ENCODE measurements around the gene TCF12.

TCF12 gene

DNA sequence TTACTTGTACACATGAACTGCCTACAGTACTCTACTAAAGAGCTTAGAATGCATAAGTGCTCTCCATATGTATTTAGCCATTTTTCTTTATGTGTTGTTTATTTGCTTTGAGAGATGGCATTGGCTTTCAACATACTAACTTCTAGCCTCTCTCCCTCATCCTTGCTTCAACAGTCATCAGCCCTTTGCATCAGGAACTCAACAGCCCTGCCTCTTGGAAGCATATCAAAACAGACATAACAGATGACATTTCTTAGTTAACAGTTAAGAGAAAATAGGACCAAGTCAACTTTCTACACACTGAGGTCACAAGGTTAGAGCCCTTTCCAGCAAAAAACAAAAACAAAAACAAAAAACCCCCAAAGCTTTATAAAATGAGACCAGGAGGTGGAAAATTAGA is 145.6 kb downstream of the TCF12 start:
- H3K4me3 ChIP-seq (ENCODE audit: low read depth, low read length) = no peak overlapping the region
- DNase-seq (ENCODE audit: low read depth) = no peak
- no peak for TF ChIP-seq CTCF (IDR thresholded peaks at IDR 0.05; ENCODE audit: control insufficient read depth, extremely low read depth, insufficient read depth)

DNA sequence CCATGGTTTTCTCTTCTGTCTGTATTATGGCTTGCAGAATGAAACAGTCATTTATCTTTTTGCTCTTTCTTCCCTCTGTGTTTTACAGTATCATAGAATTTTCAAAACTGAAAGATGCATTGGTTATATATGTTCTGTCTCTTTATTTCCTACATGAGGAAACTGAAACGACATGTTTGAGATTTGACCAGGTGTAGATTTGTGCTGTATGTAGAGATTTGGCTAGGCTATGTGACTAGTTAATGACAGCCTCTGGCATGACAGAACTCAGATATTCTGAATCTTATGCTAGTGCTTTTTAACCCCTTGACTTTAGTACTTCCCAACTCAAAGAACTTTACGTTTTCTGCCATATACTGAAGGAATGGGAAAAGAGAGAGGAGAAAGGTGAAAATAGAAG is 151.0 kb downstream of the TCF12 start:
- DNase-seq (ENCODE audit: low read depth) = no peak
- TF ChIP-seq CTCF (IDR thresholded peaks at IDR 0.05; ENCODE audit: control insufficient read depth, extremely low read depth, insufficient read depth) = no peak
- no peak overlapping the region for H3K4me3 ChIP-seq (ENCODE audit: low read depth, low read length)

DNA sequence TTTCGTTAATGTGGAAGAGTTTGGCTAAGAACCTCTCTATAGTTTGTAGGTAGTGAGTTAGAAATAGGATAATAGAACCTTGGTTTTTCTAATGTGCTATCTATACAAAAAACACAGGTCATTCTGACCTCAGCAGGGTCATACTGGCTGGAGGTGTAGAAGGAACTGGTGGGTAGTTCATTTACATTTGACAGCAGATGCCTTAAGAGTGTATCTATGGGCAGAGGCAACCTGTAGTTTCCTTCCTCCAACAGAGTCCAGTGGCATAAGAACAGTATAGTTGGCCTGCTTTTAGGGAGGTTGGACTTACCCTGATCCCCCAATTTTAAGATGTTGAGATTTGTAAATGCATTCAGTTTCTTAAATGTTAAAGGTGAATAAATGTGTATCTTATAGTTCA is 152.2 kb downstream of the TCF12 start:
- TF ChIP-seq CTCF (IDR thresholded peaks at IDR 0.05; ENCODE audit: control insufficient read depth, extremely low read depth, insufficient read depth) = no peak
- no peak overlapping the region for H3K4me3 ChIP-seq (ENCODE audit: low read depth, low read length)
- DNase-seq (ENCODE audit: low read depth) = no peak

GRCh38 chr15:57079446-57079845 is 161.0 kb downstream of the TCF12 start:
- no peak for TF ChIP-seq CTCF (IDR thresholded peaks at IDR 0.05; ENCODE audit: control insufficient read depth, extremely low read depth, insufficient read depth)
- H3K4me3 ChIP-seq (ENCODE audit: low read depth, low read length) = no peak overlapping the region
- no peak for DNase-seq (ENCODE audit: low read depth)

DNA sequence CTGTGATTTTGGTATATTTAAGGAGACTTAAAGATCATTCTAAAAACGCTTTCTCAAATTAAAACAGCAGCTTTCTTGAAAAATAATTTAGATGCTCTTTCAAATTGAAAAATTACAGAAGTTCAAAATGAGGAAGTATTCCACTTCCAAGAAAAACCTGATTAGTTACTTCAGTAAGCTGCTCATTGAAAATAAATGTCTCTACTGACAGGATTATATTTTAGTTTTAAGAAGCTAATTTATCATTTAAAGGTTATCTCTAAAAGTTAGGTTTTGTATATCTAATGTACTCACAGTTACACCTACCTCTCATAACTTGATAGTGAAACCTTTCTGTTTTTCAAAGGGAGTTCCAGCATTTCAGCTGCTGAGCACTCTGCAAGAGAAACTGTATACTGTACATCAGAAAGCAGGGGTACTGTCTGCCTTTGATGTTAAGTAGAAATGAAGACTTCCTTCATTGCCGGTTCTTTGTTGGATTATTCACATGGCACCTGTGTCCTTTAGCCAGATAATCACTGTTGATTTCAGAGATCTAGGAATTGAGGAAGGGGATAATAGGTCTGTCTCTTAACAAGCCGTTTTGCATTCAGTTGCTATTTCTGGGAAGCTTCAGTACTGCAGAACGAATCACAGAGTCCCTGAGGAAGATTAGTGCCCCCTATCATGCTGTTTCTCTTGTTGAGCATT is 161.6 kb downstream of the TCF12 start:
- TF ChIP-seq CTCF (IDR thresholded peaks at IDR 0.05; ENCODE audit: control insufficient read depth, extremely low read depth, insufficient read depth) = no peak
- H3K4me3 ChIP-seq (ENCODE audit: low read depth, low read length) = no peak overlapping the region
- DNase-seq (ENCODE audit: low read depth) = no peak

DNA sequence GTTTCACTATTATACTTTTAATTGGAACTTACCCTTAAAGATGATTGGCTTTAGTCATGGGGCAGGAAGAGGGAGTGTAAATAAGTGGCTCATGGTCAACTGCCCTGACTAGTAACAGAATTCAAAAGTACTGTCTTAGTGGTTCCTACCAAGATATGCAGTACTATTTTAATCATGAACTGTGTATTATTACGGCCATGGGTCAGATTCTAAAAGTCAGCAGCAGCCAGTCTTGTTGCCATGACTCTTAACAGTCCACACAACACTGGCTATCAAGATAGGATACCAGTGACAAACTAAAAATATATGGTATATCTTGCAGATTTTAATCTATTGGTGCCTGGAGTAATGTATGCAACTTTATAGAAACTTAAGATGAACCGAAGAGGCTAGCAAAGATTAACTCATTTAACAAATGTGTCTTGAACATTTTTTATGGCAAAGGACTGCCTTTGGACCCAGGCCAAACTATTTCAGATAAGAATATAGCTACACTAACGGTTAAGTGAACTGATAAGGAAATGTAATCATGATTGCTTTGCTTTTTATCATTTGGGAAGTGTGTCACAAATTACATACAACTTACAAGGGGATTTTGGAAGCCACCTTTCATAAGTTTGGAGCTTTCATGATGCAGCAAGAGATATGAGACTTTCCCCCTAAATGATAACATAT is 163.7 kb downstream of the TCF12 start:
- no peak for TF ChIP-seq CTCF (IDR thresholded peaks at IDR 0.05; ENCODE audit: control insufficient read depth, extremely low read depth, insufficient read depth)
- peak; percentile 85 for DNase-seq (ENCODE audit: low read depth)
- no peak overlapping the region for H3K4me3 ChIP-seq (ENCODE audit: low read depth, low read length)

DNA sequence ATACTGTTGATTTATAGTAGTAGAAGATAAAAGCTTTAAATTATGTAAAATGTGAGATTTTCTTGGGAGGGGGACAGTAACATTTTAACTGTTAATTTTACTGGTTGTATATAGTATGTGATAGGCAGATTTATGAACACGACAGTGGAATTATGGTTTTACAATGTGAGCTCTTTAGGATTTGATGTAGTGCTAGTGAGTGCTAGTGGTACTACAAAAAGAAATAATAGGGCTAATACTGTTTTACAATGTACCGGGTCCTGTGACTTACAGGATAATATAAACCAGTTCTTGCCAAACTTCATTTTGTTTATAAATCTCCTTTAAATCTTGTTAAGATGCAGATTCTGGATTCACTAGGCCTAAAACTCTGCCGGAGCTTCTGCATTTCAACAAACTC is 165.7 kb downstream of the TCF12 start:
- H3K4me3 ChIP-seq (ENCODE audit: low read depth, low read length) = no peak overlapping the region
- no peak for TF ChIP-seq CTCF (IDR thresholded peaks at IDR 0.05; ENCODE audit: control insufficient read depth, extremely low read depth, insufficient read depth)
- no peak for DNase-seq (ENCODE audit: low read depth)
